ENCODE measurements around the gene FAM120B.

DNA sequence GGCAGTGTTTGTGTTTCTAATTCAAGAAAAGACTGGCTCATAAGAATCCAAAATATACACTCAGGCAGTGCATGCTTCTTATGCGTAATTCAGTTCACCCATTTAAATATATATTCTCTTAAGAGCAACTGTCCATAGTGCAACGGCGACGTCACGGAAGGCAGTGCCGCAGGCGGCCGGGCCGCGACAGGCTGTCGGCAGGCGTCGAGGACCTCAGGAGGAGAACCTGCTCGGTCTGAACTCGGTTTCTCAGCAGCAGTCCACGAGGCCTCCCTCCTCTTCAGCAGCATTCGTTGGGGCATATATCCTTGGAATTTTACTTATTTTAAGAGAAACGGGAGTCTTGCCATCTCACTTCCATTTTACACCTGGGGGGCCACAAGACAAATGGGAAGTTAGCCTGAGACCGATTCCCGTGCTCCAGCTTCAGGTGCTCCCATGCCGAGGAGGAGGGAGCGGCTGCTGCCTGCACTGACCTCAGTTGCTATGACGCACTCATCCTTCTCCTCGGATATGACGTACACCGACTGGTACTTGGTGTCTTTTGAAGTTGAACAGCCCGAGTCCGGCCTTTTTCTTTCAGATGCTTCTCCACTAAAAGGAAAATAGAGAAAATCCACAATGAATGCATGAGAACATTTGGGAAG lies 23.9 kb upstream of the FAM120B start:
- TF ChIP-seq GATA2 (IDR thresholded peaks at IDR 0.05; ENCODE audit: low read depth, low read length) (no peak), GATA3 (IDR thresholded peaks at IDR 0.05; ENCODE audit: low read depth, low read length) (no peak)

All from SH-SY5Y (cell line).